GM19463 (cell line): Measurements from ENCODE around the gene MSMO1.

Experiments used
- ATAC-seq: cut with Tn5 transposase; IDR thresholded peaks from one replicate; pipeline ENCODE4 v1.9.1; 2021; ENCODE audit warnings: mild to moderate bottlenecking, moderate library complexity; ENCODE audit not compliant: unreplicated experiment

Gene MSMO1

GRCh38 chr4:165386328-165386727 is 58.9 kb downstream of the MSMO1 start:
- no peak for ATAC-seq

GRCh38 chr4:165388756-165389155 is 61.3 kb downstream of the MSMO1 start:
- no peak for ATAC-seq
